Type B pancreatic cell (in vitro differentiated cells): ENCODE measurements around the gene EHHADH. TPM values are rescaled to one million over a fixed set of nuclear protein-coding genes. Genes with fewer than 3 reads are reported as not detected.

Experiments
- DNase-seq: peaks from one replicate; pipeline ENCODE4 v3.0.0; 2021; ENCODE audit warnings: mixed read lengths; ENCODE audit not compliant: unreplicated experiment; ENCODE audit errors: extremely low spot score
- H3K27ac Mint-ChIP-seq: 2 replicates; pipeline ENCODE4 v1.8.0; 2021; ENCODE audit warnings: mild to moderate bottlenecking, mixed read lengths
- H3K27me3 Mint-ChIP-seq: 2 replicates; pipeline ENCODE4 v1.8.0; 2021; ENCODE audit warnings: mixed read lengths
- H3K36me3 Mint-ChIP-seq: 2 replicates; pipeline ENCODE4 v1.8.0; 2021; ENCODE audit warnings: mixed read lengths
- H3K4me1 Mint-ChIP-seq: one replicate; pipeline ENCODE4 v1.8.0; 2021; ENCODE audit warnings: mixed read lengths; ENCODE audit not compliant: unreplicated experiment
- H3K4me3 Mint-ChIP-seq: 2 replicates; pipeline ENCODE4 v1.8.0; 2021; ENCODE audit warnings: mild to moderate bottlenecking, mixed read lengths
- H3K9me3 Mint-ChIP-seq: 2 replicates; pipeline ENCODE4 v1.8.0; 2021; ENCODE audit warnings: mixed read lengths
- total RNA-seq: library from RNA; stranded (reverse); gene quantifications from 2 replicates; pipeline ENCODE4 v1.2.1, GENCODE V29; 2021; ENCODE audit warnings: low replicate concordance
- TF ChIP-seq, protein P1 (sequence below): fragments of 200-600 bp; sonication (generic); conservative IDR thresholded peaks from 2 replicates; pipeline ENCODE4 v1.5.0; 2021; ENCODE audit warnings: antibody characterized with exemption, mild to moderate bottlenecking

The EHHADH gene
- total RNA-seq, 1 donor from 2014 or later: 5.3 TPM

DNA sequence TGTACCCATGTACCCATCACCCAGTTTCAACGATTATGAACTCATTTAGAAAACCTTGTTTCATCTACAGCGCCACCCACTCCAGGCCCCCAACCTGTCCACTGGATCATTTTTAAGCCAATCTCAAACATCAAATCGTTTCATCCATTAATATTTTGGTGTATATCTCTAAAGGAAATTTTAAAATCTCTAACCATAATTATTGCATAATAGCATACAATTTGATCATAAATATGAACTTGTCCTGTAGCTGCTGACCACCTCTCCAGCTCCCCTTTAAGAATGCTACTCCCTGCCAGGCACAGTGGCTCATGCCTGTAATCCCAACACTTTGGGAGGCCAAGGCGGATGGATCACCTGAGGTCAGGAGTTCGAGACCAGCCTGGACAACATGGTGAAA lies 98.2 kb downstream of the EHHADH start:
- H3K4me3 Mint-ChIP-seq: no peak overlapping the region
- TF ChIP-seq, protein P1, sequence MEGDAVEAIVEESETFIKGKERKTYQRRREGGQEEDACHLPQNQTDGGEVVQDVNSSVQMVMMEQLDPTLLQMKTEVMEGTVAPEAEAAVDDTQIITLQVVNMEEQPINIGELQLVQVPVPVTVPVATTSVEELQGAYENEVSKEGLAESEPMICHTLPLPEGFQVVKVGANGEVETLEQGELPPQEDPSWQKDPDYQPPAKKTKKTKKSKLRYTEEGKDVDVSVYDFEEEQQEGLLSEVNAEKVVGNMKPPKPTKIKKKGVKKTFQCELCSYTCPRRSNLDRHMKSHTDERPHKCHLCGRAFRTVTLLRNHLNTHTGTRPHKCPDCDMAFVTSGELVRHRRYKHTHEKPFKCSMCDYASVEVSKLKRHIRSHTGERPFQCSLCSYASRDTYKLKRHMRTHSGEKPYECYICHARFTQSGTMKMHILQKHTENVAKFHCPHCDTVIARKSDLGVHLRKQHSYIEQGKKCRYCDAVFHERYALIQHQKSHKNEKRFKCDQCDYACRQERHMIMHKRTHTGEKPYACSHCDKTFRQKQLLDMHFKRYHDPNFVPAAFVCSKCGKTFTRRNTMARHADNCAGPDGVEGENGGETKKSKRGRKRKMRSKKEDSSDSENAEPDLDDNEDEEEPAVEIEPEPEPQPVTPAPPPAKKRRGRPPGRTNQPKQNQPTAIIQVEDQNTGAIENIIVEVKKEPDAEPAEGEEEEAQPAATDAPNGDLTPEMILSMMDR: no peak
- H3K27me3 Mint-ChIP-seq: peaks cover 38% of the 10 kb centered on the region
- peaks cover 6% of the 10 kb centered on the region for H3K4me1 Mint-ChIP-seq
- DNase-seq: no peak
- no peaks in the 10 kb centered on the region for H3K9me3 Mint-ChIP-seq
- H3K27ac Mint-ChIP-seq: no peak overlapping the region
- no peaks in the 10 kb centered on the region for H3K36me3 Mint-ChIP-seq

DNA sequence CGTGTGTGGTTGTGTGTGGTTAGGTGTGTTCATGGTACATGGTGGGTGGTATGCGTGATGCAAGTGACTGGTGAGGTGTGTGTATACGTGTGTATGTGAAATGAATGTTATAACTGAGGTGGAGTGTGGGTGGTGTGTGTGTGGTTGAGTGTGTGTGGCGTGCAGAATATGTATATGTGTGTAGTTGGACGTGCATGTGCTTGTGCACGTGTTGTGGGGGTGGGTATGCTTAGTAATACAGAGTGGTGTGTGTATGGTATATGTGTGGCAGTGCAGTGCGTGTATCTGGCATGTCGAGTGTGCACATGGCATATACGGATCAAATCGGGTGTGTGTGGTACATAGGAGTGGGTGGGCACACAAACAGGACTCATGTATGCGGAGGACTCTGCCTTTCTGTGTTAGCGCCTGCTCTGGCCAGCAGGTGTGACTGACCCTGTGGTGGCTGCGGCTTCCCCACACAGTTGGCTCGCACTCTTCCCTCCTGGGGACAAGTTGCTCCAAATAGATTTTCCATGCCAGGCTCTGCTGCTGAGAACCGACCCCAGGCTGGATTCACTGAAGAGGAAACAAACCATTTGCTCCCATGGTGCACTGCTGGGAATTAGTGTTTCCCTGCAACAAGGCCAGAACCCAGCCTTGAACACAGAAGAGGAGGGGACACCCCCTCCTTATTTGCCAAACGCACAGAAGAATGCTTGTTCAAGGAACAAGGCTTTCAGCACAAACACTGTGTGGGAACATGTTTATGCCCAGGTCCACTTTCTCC lies 99.8 kb downstream of the EHHADH start:
- DNase-seq: no peak
- Mint-ChIP-seq H3K4me1 (peaks cover 6% of the 10 kb centered on the region), H3K9me3 (no peaks in the 10 kb centered on the region), H3K27me3 (peaks cover 51% of the 10 kb centered on the region), H3K36me3 (no peaks in the 10 kb centered on the region), H3K27ac (no peak overlapping the region), H3K4me3 (no peak overlapping the region)
- TF ChIP-seq, protein P1: peak; percentile 27

DNA sequence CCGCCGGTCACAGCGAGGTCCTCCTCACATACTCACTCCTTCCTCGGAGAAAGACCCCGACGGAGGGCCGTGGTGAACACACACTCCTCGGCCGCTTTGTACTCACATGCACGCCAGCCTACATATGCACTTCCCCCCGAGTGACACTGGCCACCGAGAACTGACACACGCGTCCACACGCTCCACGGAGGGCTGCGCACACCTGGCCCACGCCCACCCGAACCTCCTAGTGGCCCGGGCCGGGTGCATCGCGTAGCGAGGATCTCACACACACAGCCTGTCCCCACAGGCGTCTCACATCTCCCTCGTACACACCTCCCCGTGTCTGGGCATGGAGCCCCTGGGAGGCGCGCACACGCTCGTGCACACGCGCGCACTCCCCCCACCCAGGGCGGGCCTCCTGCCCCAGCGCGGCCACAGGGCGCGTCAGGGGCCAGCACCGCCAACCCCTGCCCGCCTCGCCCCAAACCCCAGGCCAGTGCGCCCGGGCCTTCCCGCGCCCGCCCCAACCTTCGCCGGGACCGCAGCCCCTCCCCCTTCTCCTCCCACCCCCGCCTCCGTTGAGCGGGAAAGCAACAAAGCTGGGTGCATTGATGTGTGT lies 100.6 kb downstream of the EHHADH start:
- DNase-seq: no peak
- Mint-ChIP-seq H3K27me3 (peaks cover 46% of the 10 kb centered on the region), H3K4me1 (peaks cover 6% of the 10 kb centered on the region), H3K27ac (peak overlapping the region; percentile 65), H3K4me3 (peak overlapping the region; percentile 90), H3K36me3 (no peaks in the 10 kb centered on the region), H3K9me3 (no peaks in the 10 kb centered on the region)
- TF ChIP-seq, protein P1: peak; percentile 19

DNA sequence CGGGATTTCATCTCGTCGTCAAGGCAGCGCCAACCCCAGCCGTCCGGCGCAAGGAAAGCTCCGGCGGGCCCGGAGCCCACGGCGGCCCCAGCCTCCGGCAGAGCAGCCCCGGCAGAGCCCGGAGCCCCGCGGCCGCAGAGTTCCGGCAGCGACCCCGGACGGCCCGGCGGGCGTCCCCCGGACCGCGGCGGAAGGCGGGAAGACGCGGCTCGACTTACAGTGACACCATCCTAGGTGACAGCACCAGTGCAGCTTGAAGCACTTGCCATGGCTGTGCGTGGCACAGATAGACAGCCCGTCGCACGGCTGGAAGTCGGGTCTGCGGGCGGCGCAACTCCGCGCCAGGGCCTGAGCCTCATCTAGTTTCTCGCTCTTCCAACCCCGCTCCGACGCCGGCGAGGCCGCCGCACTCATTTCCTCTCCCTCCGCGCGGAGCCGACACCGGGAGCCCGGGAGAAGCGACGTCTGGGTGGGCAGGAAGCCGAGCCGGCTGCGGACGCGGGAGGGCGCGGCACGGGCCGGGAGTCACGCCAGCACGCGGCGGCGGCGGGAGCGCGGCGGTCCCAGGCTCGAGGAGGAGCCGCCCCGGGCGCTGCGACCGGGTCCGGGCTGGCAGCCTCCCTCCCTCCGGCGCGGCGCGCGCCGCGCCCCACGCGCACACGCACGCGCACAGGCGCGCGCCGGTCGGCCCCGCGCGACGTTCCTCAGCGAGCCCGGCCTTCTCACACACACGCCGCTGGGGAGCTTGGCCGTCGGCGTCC lies 101.3 kb downstream of the EHHADH start, which contains the start of gene C3orf70:
TSS of gene C3orf70 (minus strand) at position 651 of the 761 bp plus-strand sequence. CDS start at position 414, 237 bp downstream.
- Mint-ChIP-seq H3K27me3 (peaks cover 44% of the 10 kb centered on the region), H3K4me1 (peaks cover 6% of the 10 kb centered on the region), H3K4me3 (peak within 1 kb of the TSS; percentile 90), H3K9me3 (no peaks in the 10 kb centered on the region), H3K36me3 (no peaks in the 10 kb centered on the region), H3K27ac (peak within 1 kb of the TSS; percentile 65)
- DNase-seq: peak; percentile 78
- TF ChIP-seq, protein P1: no peak

DNA sequence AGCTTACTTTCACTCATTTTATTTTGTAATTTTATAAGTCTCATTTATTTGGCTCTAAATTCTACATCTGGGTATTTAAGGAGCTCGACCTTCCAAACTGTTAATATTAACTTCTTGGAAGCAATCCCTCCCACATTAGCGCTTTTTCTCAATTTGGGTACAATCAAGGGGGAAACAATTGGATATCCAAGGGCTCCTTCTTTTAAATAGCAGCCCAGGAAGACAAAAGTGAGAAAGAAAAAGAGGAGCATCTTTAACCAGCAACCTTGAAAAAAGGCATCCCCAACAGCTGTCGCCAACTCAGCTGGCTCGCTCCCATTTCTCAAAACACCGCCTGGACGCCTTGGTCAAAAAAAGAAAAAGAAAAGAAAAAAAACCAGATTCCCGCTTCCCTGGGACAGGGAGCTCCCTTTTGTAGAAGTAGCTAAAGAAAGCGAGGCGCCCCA lies 101.9 kb downstream of the EHHADH start:
- Mint-ChIP-seq H3K4me3 (peak overlapping the region; percentile 90), H3K27me3 (peaks cover 38% of the 10 kb centered on the region), H3K27ac (no peak overlapping the region), H3K4me1 (peaks cover 6% of the 10 kb centered on the region), H3K36me3 (no peaks in the 10 kb centered on the region), H3K9me3 (no peaks in the 10 kb centered on the region)
- TF ChIP-seq, protein P1: no peak
- no peak for DNase-seq
